ENCODE data around the gene PRPH. TPM values are rescaled to one million over a fixed set of nuclear protein-coding genes. Genes with fewer than 3 reads are reported as not detected.
A peak's percentile ranks its signal among the peaks of the same experiment; 100 is the strongest.

Gene PRPH
- total and polyA plus RNA-seq, 3 experiments from 2014 or later = not detected

DNA sequence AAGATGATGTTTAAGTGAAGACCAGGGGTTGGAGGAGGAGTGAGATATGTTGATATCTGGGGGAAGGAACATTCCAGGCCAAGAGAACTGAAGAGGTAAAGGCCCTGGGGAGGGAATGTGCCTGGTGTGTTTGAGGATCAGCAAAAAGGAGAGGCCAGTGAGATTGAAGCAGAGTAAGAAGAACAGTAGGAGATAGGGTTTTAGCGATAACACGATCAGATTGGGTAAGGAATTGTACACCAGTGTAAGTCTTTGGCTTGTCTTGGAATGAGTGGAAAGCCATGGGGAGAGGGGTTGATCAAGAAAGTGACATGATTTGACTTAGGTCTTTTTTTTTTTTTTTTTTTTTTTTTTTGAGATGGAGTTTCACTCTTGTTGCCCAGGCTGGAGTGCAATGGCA, 32.9 kb downstream of the PRPH start:
- no peaks in the 10 kb centered on the region for H3K9me3 ChIP-seq (ENCODE audit: low read length)
- no peaks in the 10 kb centered on the region for H3K36me3 ChIP-seq (ENCODE audit: insufficient read depth, low read length)
- Mint-ChIP-seq H3K9me3 (no peaks in the 10 kb centered on the region), H3K36me3 (peaks cover 0 to 2% (median 0%) of the 10 kb centered on the region in 3 donors), H3K27ac (no peak overlapping the region), H3K27me3 (peaks cover 12 to 15% of the 10 kb centered on the region in 2 donors), H3K4me1 (peaks cover 8 to 11% (median 9%) of the 10 kb centered on the region in 3 donors), H3K4me3 (no peak overlapping the region)
- no peak overlapping the region for H3K27ac ChIP-seq (ENCODE audit: low read depth, low read length)
- no peak for DNase-seq
- H3K27me3 ChIP-seq (ENCODE audit: insufficient read depth, low read length, poor library complexity, severe bottlenecking) = no peaks in the 10 kb centered on the region
- H3K4me1 ChIP-seq (ENCODE audit: insufficient read depth, low read length) = peaks cover 6% of the 10 kb centered on the region
- ChIA-PET POLR2A (no interaction called here), CTCF (no interaction called here)
- no peak overlapping the region for H3K4me3 ChIP-seq (ENCODE audit: low read length)

DNA sequence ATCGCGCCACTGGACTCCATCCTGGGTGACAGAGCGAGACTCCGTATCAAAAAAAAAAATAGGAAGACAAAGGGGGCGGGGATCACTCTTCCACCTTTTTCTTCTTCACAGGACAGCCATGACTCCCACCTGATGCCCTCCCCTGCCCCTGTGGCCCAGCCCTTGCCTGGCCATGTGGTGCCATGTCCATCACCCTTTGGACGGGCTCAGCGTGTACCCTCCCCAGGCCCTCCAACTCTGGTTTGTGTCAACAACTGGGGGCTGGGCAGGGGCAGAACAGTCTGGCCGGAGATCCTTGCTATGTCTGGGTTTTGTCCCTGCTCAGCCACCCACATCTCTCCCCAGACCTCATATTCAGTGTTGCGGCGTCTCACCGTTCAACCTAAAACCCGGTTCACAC, 33.9 kb downstream of the PRPH start:
- Histone ChIP-seq H3K4me1 (ENCODE audit: insufficient read depth, low read length) (no peaks in the 10 kb centered on the region), H3K27me3 (ENCODE audit: insufficient read depth, low read length, poor library complexity, severe bottlenecking) (peaks cover 5% of the 10 kb centered on the region), H3K4me3 (ENCODE audit: low read length) (no peak overlapping the region), H3K9me3 (ENCODE audit: low read length) (no peaks in the 10 kb centered on the region), H3K27ac (ENCODE audit: low read depth, low read length) (no peak overlapping the region), H3K36me3 (ENCODE audit: insufficient read depth, low read length) (no peaks in the 10 kb centered on the region)
- POLR2A ChIA-PET = no interaction called here
- Mint-ChIP-seq H3K36me3 (no peaks in the 10 kb centered on the region), H3K27me3 (peaks cover 12 to 22% of the 10 kb centered on the region in 2 donors), H3K9me3 (no peaks in the 10 kb centered on the region), H3K27ac (no peak overlapping the region), H3K4me3 (no peak overlapping the region), H3K4me1 (peaks cover 0 to 6% (median 2%) of the 10 kb centered on the region in 3 donors)
- DNase-seq = no peak
- CTCF ChIA-PET = interaction anchor here (1.8 kb wide), 1 partner anchor 13 kb away, joined by 5 read pairs; no protein-coding TSS in a partner anchor

DNA sequence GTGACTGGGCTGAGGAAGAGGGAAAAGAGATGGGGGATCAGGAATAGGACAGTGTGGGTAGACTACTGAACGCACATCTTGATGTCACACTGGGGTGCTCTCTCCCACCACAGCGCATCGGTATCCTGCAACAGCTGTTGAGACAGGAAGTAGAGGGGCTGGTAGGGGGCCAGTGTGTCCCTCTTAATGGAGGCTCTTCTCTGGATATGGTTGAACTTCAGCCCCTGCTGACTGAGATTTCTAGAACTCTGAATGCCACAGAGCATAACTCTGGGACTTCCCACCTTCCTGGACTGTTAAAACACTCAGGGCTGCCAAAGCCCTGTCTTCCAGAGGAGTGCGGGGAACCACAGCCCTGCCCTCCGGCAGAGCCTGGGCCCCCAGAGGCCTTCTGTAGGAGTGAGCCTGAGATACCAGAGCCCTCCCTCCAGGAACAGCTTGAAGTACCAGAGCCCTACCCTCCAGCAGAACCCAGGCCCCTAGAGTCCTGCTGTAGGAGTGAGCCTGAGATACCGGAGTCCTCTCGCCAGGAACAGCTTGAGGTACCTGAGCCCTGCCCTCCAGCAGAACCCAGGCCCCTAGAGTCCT, 35.2 kb downstream of the PRPH start:
- Mint-ChIP-seq H3K4me3 (no peak overlapping the region), H3K27me3 (peaks cover 22 to 33% of the 10 kb centered on the region in 2 donors), H3K4me1 (peaks cover 0 to 9% (median 2%) of the 10 kb centered on the region in 3 donors), H3K27ac (no peak overlapping the region), H3K36me3 (no peaks in the 10 kb centered on the region), H3K9me3 (no peaks in the 10 kb centered on the region)
- Histone ChIP-seq H3K36me3 (ENCODE audit: insufficient read depth, low read length) (no peaks in the 10 kb centered on the region), H3K9me3 (ENCODE audit: low read length) (no peaks in the 10 kb centered on the region), H3K27ac (ENCODE audit: low read depth, low read length) (no peak overlapping the region), H3K4me1 (ENCODE audit: insufficient read depth, low read length) (no peaks in the 10 kb centered on the region), H3K27me3 (ENCODE audit: insufficient read depth, low read length, poor library complexity, severe bottlenecking) (peaks cover 11% of the 10 kb centered on the region), H3K4me3 (ENCODE audit: low read length) (no peak overlapping the region)
- POLR2A ChIA-PET = no interaction called here
- DNase-seq = no peak
- CTCF ChIA-PET = interaction anchor here (1.8 to 2.6 kb wide), 2 partner anchors 12 kb away, joined by 5 to 27 read pairs; no protein-coding TSS in a partner anchor

DNA sequence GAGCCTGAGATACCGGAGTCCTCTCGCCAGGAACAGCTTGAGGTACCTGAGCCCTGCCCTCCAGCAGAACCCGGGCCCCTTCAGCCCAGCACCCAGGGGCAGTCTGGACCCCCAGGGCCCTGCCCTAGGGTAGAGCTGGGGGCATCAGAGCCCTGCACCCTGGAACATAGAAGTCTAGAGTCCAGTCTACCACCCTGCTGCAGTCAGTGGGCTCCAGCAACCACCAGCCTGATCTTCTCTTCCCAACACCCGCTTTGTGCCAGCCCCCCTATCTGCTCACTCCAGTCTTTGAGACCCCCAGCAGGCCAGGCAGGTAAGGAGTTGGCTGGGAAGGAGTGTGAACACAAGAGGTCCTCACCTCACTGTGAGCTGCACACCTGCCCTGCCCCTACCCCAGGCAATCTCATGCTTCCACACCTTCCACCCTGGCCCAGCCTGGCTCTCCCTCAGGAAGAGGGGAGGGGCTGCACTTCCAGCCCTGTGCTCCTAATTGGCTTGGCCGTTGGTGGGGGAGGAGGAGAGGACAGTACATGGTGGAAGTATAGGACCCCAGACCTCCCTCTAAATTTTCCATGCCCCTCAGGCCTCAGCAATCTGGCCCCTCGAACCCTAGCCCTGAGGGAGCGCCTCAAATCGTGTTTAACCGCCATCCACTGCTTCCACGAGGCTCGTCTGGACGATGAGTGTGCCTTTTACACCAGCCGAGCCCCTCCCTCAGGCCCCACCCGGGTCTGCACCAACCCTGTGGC, 35.9 kb downstream of the PRPH start:
- no peak overlapping the region for H3K27ac ChIP-seq (ENCODE audit: low read depth, low read length)
- no peaks in the 10 kb centered on the region for H3K9me3 ChIP-seq (ENCODE audit: low read length)
- no peaks in the 10 kb centered on the region for H3K36me3 Mint-ChIP-seq
- POLR2A ChIA-PET = no interaction called here
- H3K4me3 Mint-ChIP-seq = no peak overlapping the region
- H3K4me1 ChIP-seq (ENCODE audit: insufficient read depth, low read length) = no peaks in the 10 kb centered on the region
- H3K27me3 Mint-ChIP-seq = peaks cover 28 to 39% of the 10 kb centered on the region in 2 donors
- H3K27ac Mint-ChIP-seq = peak overlapping the region in 1 of 8 donors; percentile 41
- peaks cover 17% of the 10 kb centered on the region for H3K27me3 ChIP-seq (ENCODE audit: insufficient read depth, low read length, poor library complexity, severe bottlenecking)
- DNase-seq = no peak
- peaks cover 5 to 15% (median 6%) of the 10 kb centered on the region in 3 donors for H3K4me1 Mint-ChIP-seq
- H3K36me3 ChIP-seq (ENCODE audit: insufficient read depth, low read length) = no peaks in the 10 kb centered on the region
- H3K4me3 ChIP-seq (ENCODE audit: low read length) = no peak overlapping the region
- CTCF ChIA-PET = interaction anchor here (1.1 to 2.7 kb wide), 9 partner anchors 8 to 222 kb away, joined by 4 to 27 read pairs (median 6); partner anchors contain the start of genes DNAJC22, PRPH, SPATS2 and TROAP
- H3K9me3 Mint-ChIP-seq = no peaks in the 10 kb centered on the region

DNA sequence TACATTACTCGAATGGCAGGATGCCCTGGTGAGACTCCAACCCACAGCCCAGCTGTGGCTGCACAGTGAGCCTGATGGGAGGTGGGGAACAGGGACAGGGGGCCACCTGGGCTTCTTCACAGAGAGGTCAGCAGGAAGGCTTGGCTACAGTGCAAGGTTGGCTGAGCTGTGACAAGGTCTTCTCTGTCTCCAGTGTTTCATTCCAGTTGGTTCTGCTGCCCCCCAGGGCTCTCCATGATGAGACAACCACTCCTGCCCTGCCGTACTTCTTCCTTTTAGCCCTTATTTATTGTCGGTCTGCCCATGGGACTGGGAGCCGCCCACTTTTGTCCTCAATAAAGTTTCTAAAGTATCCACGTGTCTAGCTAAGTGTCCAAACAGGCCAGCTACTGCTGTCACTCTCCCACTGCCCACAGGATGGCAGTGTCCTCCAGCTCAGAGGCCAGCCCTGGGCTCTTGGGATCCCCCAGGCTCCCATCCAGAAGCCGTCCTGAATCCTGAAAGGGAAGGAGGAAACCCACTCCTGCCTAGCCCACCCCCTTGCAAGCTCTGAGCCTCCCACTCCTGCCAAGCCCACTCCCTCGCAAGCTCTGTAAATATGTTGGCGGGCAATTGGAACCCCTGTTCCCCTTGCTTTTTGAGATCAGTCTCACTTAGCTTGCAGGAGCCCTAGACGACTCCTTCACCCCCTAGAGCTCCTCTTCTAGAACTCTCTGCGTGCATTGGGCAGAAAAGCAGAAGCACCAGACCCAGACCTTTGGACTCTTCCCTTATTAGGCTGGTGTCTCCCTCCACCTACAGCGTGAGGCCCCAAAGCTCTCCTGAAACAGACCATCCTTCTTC, 36.7 kb downstream of the PRPH start:
- no peak overlapping the region for H3K27ac ChIP-seq (ENCODE audit: low read depth, low read length)
- H3K4me1 ChIP-seq (ENCODE audit: insufficient read depth, low read length) = peaks cover 1% of the 10 kb centered on the region
- H3K4me3 ChIP-seq (ENCODE audit: low read length) = no peak overlapping the region
- H3K36me3 ChIP-seq (ENCODE audit: insufficient read depth, low read length) = no peaks in the 10 kb centered on the region
- ChIA-PET CTCF (interaction anchor here (0.7 to 2.7 kb wide), 11 partner anchors 9 to 222 kb away, joined by 3 to 27 read pairs (median 6); partner anchors contain the start of genes DNAJC22, PRPH, SPATS2 and TROAP), POLR2A (no interaction called here)
- Mint-ChIP-seq H3K27me3 (peaks cover 29 to 41% of the 10 kb centered on the region in 2 donors), H3K9me3 (no peaks in the 10 kb centered on the region), H3K36me3 (no peaks in the 10 kb centered on the region), H3K4me1 (peaks cover 5 to 15% (median 6%) of the 10 kb centered on the region in 3 donors), H3K27ac (peak overlapping the region in 2 of 8 donors; percentile 25 to 54), H3K4me3 (peak overlapping the region in 1 of 7 donors; percentile 32)
- H3K9me3 ChIP-seq (ENCODE audit: low read length) = no peaks in the 10 kb centered on the region
- no peak for DNase-seq
- peaks cover 22% of the 10 kb centered on the region for H3K27me3 ChIP-seq (ENCODE audit: insufficient read depth, low read length, poor library complexity, severe bottlenecking)

DNA sequence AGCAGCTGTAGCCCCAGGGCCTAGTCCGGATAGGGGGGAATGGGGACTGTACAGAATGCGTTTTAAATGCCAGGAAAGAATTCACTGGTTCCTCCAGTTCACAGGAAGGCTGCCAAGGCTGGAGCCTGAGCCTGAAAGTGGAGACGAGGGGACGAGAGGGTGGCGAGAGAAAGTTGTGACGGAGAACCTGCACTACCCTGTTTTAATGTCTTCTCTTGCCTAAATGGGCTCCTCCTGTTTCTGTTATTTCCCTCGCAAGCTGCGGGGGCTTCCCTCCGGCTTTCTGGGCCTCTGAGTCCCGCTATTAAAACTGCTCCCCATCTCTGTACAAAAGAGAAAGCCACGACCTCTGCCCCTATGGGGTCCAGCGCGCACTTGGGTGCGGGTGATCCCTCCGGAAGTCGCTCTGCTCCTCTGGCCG, 37.5 kb downstream of the PRPH start:
- H3K9me3 Mint-ChIP-seq = no peaks in the 10 kb centered on the region
- DNase-seq = no peak
- peak overlapping the region in 1 of 7 donors; percentile 15 for H3K4me3 Mint-ChIP-seq
- peak overlapping the region in 1 of 8 donors; percentile 54 for H3K27ac Mint-ChIP-seq
- peaks cover 11 to 24% (median 13%) of the 10 kb centered on the region in 3 donors for H3K4me1 Mint-ChIP-seq
- H3K27ac ChIP-seq (ENCODE audit: low read depth, low read length) = no peak overlapping the region
- H3K27me3 ChIP-seq (ENCODE audit: insufficient read depth, low read length, poor library complexity, severe bottlenecking) = peaks cover 27% of the 10 kb centered on the region
- no peaks in the 10 kb centered on the region for H3K9me3 ChIP-seq (ENCODE audit: low read length)
- POLR2A ChIA-PET = no interaction called here
- peaks cover 8% of the 10 kb centered on the region for H3K4me1 ChIP-seq (ENCODE audit: insufficient read depth, low read length)
- no peaks in the 10 kb centered on the region for H3K36me3 Mint-ChIP-seq
- H3K27me3 Mint-ChIP-seq = peaks cover 34 to 49% of the 10 kb centered on the region in 2 donors
- no peak overlapping the region for H3K4me3 ChIP-seq (ENCODE audit: low read length)
- H3K36me3 ChIP-seq (ENCODE audit: insufficient read depth, low read length) = no peaks in the 10 kb centered on the region
- CTCF ChIA-PET = interaction anchor here (1.1 to 2.7 kb wide), 8 partner anchors 10 to 221 kb away, joined by 5 to 27 read pairs (median 8); partner anchors contain the start of genes DNAJC22 and TROAP

DNA sequence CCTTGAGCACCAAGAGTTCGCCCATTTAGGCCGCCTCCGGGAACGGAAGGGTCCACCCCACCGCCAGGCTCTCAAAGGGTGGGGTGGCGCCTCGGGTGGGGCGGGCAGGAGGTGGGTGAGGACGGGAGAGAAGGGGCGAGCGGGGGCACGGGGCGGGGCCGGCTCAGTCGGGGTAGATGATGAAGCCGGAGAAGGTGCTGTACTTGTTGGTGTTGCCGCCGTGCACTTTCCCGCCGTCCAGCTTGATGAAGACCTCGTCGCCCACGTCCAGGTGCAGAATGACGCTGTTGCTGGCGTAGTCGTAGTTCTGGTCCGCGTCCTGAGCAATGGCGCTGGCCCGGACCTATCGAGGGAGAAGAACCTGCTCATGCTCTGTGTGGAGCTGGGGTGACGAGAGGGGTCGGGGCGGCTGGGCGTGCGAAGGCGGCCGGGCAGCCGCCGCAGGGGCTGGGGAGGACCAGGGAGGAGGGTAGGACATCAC, 38.0 kb downstream of the PRPH start:
- Mint-ChIP-seq H3K4me1 (peaks cover 16 to 28% (median 18%) of the 10 kb centered on the region in 3 donors), H3K27ac (no peak overlapping the region), H3K9me3 (no peaks in the 10 kb centered on the region), H3K36me3 (no peaks in the 10 kb centered on the region), H3K4me3 (peak overlapping the region in 3 of 7 donors; percentile 26 to 41 (median 37)), H3K27me3 (peaks cover 35 to 52% of the 10 kb centered on the region in 2 donors)
- Histone ChIP-seq H3K27me3 (ENCODE audit: insufficient read depth, low read length, poor library complexity, severe bottlenecking) (peaks cover 29% of the 10 kb centered on the region), H3K27ac (ENCODE audit: low read depth, low read length) (no peak overlapping the region), H3K4me3 (ENCODE audit: low read length) (no peak overlapping the region), H3K4me1 (ENCODE audit: insufficient read depth, low read length) (peaks cover 10% of the 10 kb centered on the region), H3K36me3 (ENCODE audit: insufficient read depth, low read length) (no peaks in the 10 kb centered on the region), H3K9me3 (ENCODE audit: low read length) (no peaks in the 10 kb centered on the region)
- no peak for DNase-seq
- ChIA-PET CTCF (interaction anchor here (0.7 to 2.7 kb wide), 3 partner anchors 9 to 44 kb away, joined by 3 to 7 read pairs (median 4); no protein-coding TSS in a partner anchor), POLR2A (no interaction called here)

Measured in CD8-positive, alpha-beta memory T cell (primary cell).